T1000 (cell line): ENCODE results near the gene VMAC.
A peak's percentile ranks its signal among the peaks of the same experiment; 100 is the strongest.

Experiments
- DNase-seq: peaks from one replicate; lab custom pipeline; 2025; ENCODE audit warnings: mixed read lengths; lab: John Stamatoyannopoulos, UW

VMAC gene

GRCh38 chr19:5905114-5905778 is 574 bp downstream of the VMAC start:
- no peak for DNase-seq

GRCh38 chr19:5907241-5907640 is 2.6 kb downstream of the VMAC start:
- no peak for DNase-seq

- DNase-seq: no peak
These were observed 4.2 kb downstream of the VMAC start for GRCh38 chr19:5908773-5909442.

GRCh38 chr19:5910638-5910907 is 5.9 kb downstream of the VMAC start:
- no peak for DNase-seq

GRCh38 chr19:5911366-5911765 is 6.7 kb downstream of the VMAC start:
- DNase-seq: no peak

GRCh38 chr19:5913739-5914357 is 9.2 kb downstream of the VMAC start, which contains the start of gene CAPS:
Gene CAPS, plus strand, starts transcription at chr19:5914254. Its CDS starts 153 bp downstream, at chr19:5914407.
- DNase-seq: peak; percentile 60

GRCh38 chr19:5914358-5914774 is 9.7 kb downstream of the VMAC start:
- DNase-seq: no peak

- DNase-seq: no peak
These were observed 10.5 kb downstream of the VMAC start for GRCh38 chr19:5914946-5915781.

GRCh38 chr19:5915782-5916165 is 11.1 kb downstream of the VMAC start:
- no peak for DNase-seq

GRCh38 chr19:5916181-5916708 is 11.6 kb downstream of the VMAC start:
- no peak for DNase-seq

GRCh38 chr19:5917431-5918107 is 12.9 kb downstream of the VMAC start:
- no peak for DNase-seq

- DNase-seq: no peak
These were observed 13.9 kb downstream of the VMAC start for GRCh38 chr19:5918463-5919079.

- no peak for DNase-seq
These were observed 17.0 kb downstream of the VMAC start for GRCh38 chr19:5921516-5922160.

GRCh38 chr19:5922161-5922545 is 17.5 kb downstream of the VMAC start:
- DNase-seq: no peak

GRCh38 chr19:5923356-5923755 is 18.7 kb downstream of the VMAC start:
- no peak for DNase-seq

GRCh38 chr19:5925830-5926427 is 21.3 kb downstream of the VMAC start:
- DNase-seq: no peak

GRCh38 chr19:5926641-5927440 is 22.2 kb downstream of the VMAC start:
- DNase-seq: peak; percentile 72

- DNase-seq: no peak
These were observed 22.8 kb downstream of the VMAC start for GRCh38 chr19:5927441-5927821.

- DNase-seq: no peak
These were observed 24.5 kb downstream of the VMAC start for GRCh38 chr19:5929179-5929578.

- DNase-seq: no peak
These were observed 25.0 kb downstream of the VMAC start for GRCh38 chr19:5929625-5930024.
